OCI-LY1 (cell line): ENCODE measurements around the gene TOP2A.

Experiments
- EZH2 ChIP-seq: fragments of 200-600 bp; sonication (generic), shearing (Covaris generic); IDR thresholded peaks from 2 replicates; pipeline ENCODE4 v1.8.0; 2017; ENCODE audit warnings: borderline replicate concordance, mixed run types, mild to moderate bottlenecking, antibody characterized with exemption, low read length, moderate library complexity, mixed read lengths
- TF ChIP-seq, protein P1 (sequence below): fragments of 200-600 bp; sonication (generic), shearing (Covaris generic); IDR thresholded peaks from 2 replicates; pipeline ENCODE4 v1.5.1; 2017; ENCODE audit warnings: mild to moderate bottlenecking, antibody characterized with exemption, low read length, moderate library complexity, mixed read lengths

DNA sequence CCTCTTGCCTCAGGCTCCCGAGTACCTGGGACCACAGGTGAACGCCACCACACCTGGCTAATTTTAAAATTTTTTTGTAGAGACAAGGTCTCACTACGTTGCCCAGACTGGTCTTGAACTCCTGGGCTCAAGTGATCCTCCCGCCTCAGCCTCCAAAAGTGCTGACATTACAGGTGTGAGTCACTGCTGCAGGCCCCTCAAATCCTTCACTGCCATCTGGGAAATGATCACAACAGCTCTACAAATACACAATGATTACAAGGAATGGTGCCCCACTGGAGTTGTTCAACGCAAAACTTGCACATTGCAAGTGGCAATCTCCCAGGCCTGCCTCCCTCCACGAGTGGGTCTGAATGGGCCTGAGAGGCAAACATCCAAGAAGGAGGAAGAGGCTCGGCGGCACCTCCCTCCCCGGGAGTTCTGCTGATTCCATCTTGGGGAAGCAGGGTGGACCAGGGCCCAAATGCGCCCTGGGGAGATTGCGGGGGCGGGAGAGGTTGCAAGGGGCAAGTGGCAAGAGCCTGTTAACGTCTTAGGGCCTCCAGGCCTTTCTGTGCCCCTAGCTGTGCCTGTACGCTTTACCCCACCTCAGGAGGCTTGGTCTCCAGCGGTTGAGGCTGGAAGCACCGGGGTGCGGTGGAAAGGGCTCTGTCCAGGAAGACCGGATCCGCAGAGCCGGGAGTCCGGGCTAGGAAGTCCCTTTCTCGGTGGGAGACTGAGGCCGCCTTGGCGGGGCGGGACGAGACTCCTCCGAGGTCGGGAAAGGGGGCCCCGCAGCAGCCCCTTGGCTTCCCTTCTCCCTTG lies 24.9 kb upstream of the TOP2A start:
- TF ChIP-seq, protein P1, sequence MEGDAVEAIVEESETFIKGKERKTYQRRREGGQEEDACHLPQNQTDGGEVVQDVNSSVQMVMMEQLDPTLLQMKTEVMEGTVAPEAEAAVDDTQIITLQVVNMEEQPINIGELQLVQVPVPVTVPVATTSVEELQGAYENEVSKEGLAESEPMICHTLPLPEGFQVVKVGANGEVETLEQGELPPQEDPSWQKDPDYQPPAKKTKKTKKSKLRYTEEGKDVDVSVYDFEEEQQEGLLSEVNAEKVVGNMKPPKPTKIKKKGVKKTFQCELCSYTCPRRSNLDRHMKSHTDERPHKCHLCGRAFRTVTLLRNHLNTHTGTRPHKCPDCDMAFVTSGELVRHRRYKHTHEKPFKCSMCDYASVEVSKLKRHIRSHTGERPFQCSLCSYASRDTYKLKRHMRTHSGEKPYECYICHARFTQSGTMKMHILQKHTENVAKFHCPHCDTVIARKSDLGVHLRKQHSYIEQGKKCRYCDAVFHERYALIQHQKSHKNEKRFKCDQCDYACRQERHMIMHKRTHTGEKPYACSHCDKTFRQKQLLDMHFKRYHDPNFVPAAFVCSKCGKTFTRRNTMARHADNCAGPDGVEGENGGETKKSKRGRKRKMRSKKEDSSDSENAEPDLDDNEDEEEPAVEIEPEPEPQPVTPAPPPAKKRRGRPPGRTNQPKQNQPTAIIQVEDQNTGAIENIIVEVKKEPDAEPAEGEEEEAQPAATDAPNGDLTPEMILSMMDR = no peak
- no peak for TF ChIP-seq EZH2
